SK-N-SH treated with all-trans-retinoic acid at 6 μM for 48 hours (cell line): Measurements from ENCODE around the gene TRAPPC2.

Experiments
- ATAC-seq: fragments of 200-7000 bp; cut with Tn5 transposase; 3 replicates; pipeline ENCODE4 v1.9.1; 2020; ENCODE audit warnings: mild to moderate bottlenecking, moderate library complexity
- ARNTL ChIP-seq: fragments of 450-650 bp; formaldehyde crosslinking; IDR thresholded peaks from 2 replicates; pipeline ENCODE4 v1.5.0; 2020; ENCODE audit warnings: low read depth, mild to moderate bottlenecking, moderate library complexity, borderline replicate concordance
- BACH2 ChIP-seq: fragments of 250-450 bp; sonication (Bioruptor Pico); IDR thresholded peaks from 2 replicates; pipeline ENCODE4 v1.9.0; 2021; ENCODE audit warnings: mild to moderate bottlenecking, borderline replicate concordance
- CREB5 ChIP-seq: fragments of 250-450 bp; sonication (Bioruptor Pico); IDR thresholded peaks from 2 replicates; pipeline ENCODE4 v1.5.1; 2020; ENCODE audit warnings: low read depth, mild to moderate bottlenecking, moderate library complexity
- CSDC2 ChIP-seq: fragments of 250-450 bp; sonication (Bioruptor Pico); IDR thresholded peaks from 2 replicates; pipeline ENCODE4 v1.5.0; 2020; ENCODE audit warnings: mild to moderate bottlenecking, moderate library complexity
- CSRNP3 ChIP-seq: fragments of 250-450 bp; sonication (Bioruptor Pico); IDR thresholded peaks from 2 replicates; pipeline ENCODE4 v1.5.1; 2021; ENCODE audit warnings: mild to moderate bottlenecking, moderate library complexity
- ESRRG ChIP-seq: fragments of 250-450 bp; sonication (Bioruptor Pico); IDR thresholded peaks from 2 replicates; pipeline ENCODE4 v1.6.1; 2021; ENCODE audit warnings: mild to moderate bottlenecking
- GLIS3 ChIP-seq: fragments of 250-450 bp; sonication (Bioruptor Pico); IDR thresholded peaks from 2 replicates; pipeline ENCODE4 v1.5.0; 2020; ENCODE audit warnings: mild to moderate bottlenecking, moderate library complexity
- ISL1 ChIP-seq: fragments of 250-450 bp; sonication (Bioruptor Pico); IDR thresholded peaks from 2 replicates; pipeline ENCODE4 v2.1.2; 2022; ENCODE audit warnings: mild to moderate bottlenecking, moderate library complexity
- OSR1 ChIP-seq: fragments of 250-450 bp; sonication (Bioruptor Pico); IDR thresholded peaks from 2 replicates; pipeline ENCODE4 v1.8.0; 2022; ENCODE audit warnings: moderate library complexity, mild to moderate bottlenecking, inconsistent platforms
- PATZ1 ChIP-seq: fragments of 250-450 bp; sonication (Bioruptor Pico); IDR thresholded peaks from 2 replicates; pipeline ENCODE4 v1.8.0; 2020; ENCODE audit warnings: mild to moderate bottlenecking, moderate library complexity, borderline replicate concordance
- POU6F1 ChIP-seq: fragments of 250-450 bp; sonication (Bioruptor Pico); IDR thresholded peaks from 2 replicates; pipeline ENCODE4 v1.8.0; 2021; ENCODE audit warnings: low read depth, mild to moderate bottlenecking, moderate library complexity, borderline replicate concordance
- PPARA ChIP-seq: fragments of 250-450 bp; sonication (Bioruptor Pico); IDR thresholded peaks from 2 replicates; pipeline ENCODE4 v1.5.0; 2020; ENCODE audit warnings: mild to moderate bottlenecking, borderline replicate concordance
- RARB ChIP-seq: fragments of 250-450 bp; sonication (Bioruptor Pico); IDR thresholded peaks from 2 replicates; pipeline ENCODE4 v1.8.0; 2021; ENCODE audit warnings: mild to moderate bottlenecking, moderate library complexity
- TCF4 ChIP-seq: fragments of 250-450 bp; sonication (Bioruptor Pico); IDR thresholded peaks from 2 replicates; pipeline ENCODE4 v1.8.0; 2021; ENCODE audit warnings: mild to moderate bottlenecking, moderate library complexity, borderline replicate concordance
- TOX ChIP-seq: fragments of 250-450 bp; sonication (Bioruptor Pico); IDR thresholded peaks from 2 replicates; pipeline ENCODE4 v1.8.0; 2021; ENCODE audit warnings: mild to moderate bottlenecking, moderate library complexity, borderline replicate concordance
- TSHZ2 ChIP-seq: fragments of 250-450 bp; sonication (Bioruptor Pico); IDR thresholded peaks from 2 replicates; pipeline ENCODE4 v1.5.0; 2020; ENCODE audit warnings: mild to moderate bottlenecking, moderate library complexity
- ZC3H10 ChIP-seq: fragments of 250-450 bp; sonication (Bioruptor Pico); IDR thresholded peaks from 2 replicates; pipeline ENCODE4 v1.5.1; 2021; ENCODE audit warnings: mild to moderate bottlenecking, moderate library complexity
- ZFP3 ChIP-seq: fragments of 250-450 bp; sonication (Bioruptor Pico); IDR thresholded peaks from 2 replicates; pipeline ENCODE4 v1.5.0; 2020; ENCODE audit warnings: mild to moderate bottlenecking, moderate library complexity
- ZFP30 ChIP-seq: fragments of 450-650 bp; formaldehyde crosslinking; IDR thresholded peaks from 2 replicates; pipeline ENCODE4 v1.5.0; 2022; ENCODE audit warnings: mild to moderate bottlenecking, moderate library complexity
- ZNF70 ChIP-seq: fragments of 450-650 bp; formaldehyde crosslinking; IDR thresholded peaks from 2 replicates; pipeline ENCODE4 v1.5.0; 2020; ENCODE audit warnings: mild to moderate bottlenecking, moderate library complexity
- ZNF8 ChIP-seq: fragments of 450-650 bp; formaldehyde crosslinking; IDR thresholded peaks from 2 replicates; pipeline ENCODE4 v1.5.0; 2020; ENCODE audit warnings: mild to moderate bottlenecking, moderate library complexity

TRAPPC2 gene

GRCh38 chrX:13759152-13759718, 24.8 kb upstream of the TRAPPC2 start:
- no peak for ATAC-seq
- no peak for TF ChIP-seq ZNF8 (CRISPR knock-in tag)
- no peak for TF ChIP-seq CSRNP3
- TF ChIP-seq ISL1 (CRISPR knock-in tag) = no peak

- TF ChIP-seq CREB5 (CRISPR knock-in tag) (no peak), ISL1 (CRISPR knock-in tag) (no peak), TCF4 (CRISPR knock-in tag) (no peak), ZNF70 (CRISPR knock-in tag) (no peak), BACH2 (no peak), CSRNP3 (no peak), PPARA (CRISPR knock-in tag) (no peak), PATZ1 (CRISPR knock-in tag) (no peak), ARNTL (CRISPR knock-in tag) (no peak), POU6F1 (no peak), GLIS3 (CRISPR knock-in tag) (no peak), ZFP30 (no peak), TOX (no peak), RARB (CRISPR knock-in tag) (no peak), TSHZ2 (CRISPR knock-in tag) (no peak), ZC3H10 (CRISPR knock-in tag) (no peak), ZNF8 (CRISPR knock-in tag) (no peak), CSDC2 (no peak), ESRRG (CRISPR knock-in tag) (no peak)
- no peak for ATAC-seq
Measured at GRCh38 chrX:13756381-13756780, 22.0 kb upstream of the TRAPPC2 start.

GRCh38 chrX:13755254-13755653, 20.8 kb upstream of the TRAPPC2 start:
- TF ChIP-seq PATZ1 (CRISPR knock-in tag) = no peak
- no peak for TF ChIP-seq ZNF8 (CRISPR knock-in tag)
- TF ChIP-seq TCF4 (CRISPR knock-in tag) = no peak
- no peak for TF ChIP-seq OSR1
- TF ChIP-seq CSDC2 = no peak
- TF ChIP-seq ISL1 (CRISPR knock-in tag) = no peak
- no peak for TF ChIP-seq RARB (CRISPR knock-in tag)
- no peak for TF ChIP-seq ZFP3 (CRISPR knock-in tag)
- TF ChIP-seq ARNTL (CRISPR knock-in tag) = no peak
- TF ChIP-seq TSHZ2 (CRISPR knock-in tag) = no peak
- no peak for TF ChIP-seq TOX
- TF ChIP-seq ZFP30 = no peak
- no peak for ATAC-seq
